ENCODE measurements around the gene CCNY. TPM values are rescaled to one million over a fixed set of nuclear protein-coding genes. Genes with fewer than 3 reads are reported as not detected.
A peak's percentile ranks its signal among the peaks of the same experiment; 100 is the strongest.

CCNY gene
- total RNA-seq, 2 donors from 2014 or later: 60.5 to 65.9 TPM

DNA sequence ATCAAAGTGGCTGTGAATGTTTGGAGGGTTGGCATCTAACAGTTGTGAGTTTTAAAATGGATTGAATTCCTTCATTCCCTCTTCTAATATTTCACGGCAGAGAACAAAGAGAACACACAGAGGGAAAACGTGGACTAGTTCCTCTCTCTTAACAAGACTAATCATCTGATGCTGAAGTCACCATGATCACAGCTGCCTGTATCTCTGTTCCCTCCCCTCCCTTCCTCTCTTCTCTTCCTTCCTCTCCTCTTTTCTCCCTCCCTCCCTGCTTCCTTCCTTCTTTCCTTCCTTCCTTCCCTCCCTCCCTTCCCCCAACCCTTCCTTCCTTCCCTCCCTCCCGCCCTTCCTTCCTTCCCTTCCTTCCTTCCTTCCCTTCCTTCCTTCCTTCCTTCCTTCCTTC, 258.8 kb downstream of the CCNY start:
- H3K27me3 ChIP-seq (ENCODE audit: control insufficient read depth, insufficient read depth, low read length, poor library complexity, severe bottlenecking): no peaks in the 10 kb centered on the region
- H3K9me3 ChIP-seq (ENCODE audit: control insufficient read depth, low read length): peaks cover 10% of the 10 kb centered on the region
- DNase-seq: peak; percentile 25
- Mint-ChIP-seq H3K27me3 (ENCODE audit: insufficient read depth) (peaks cover 1% of the 10 kb centered on the region), H3K27ac (no peak overlapping the region), H3K9me3 (peaks cover 12% of the 10 kb centered on the region), H3K4me1 (peaks cover 13% of the 10 kb centered on the region), H3K36me3 (ENCODE audit: low read depth) (no peaks in the 10 kb centered on the region), H3K4me3 (no peak overlapping the region)
- TF ChIP-seq, protein P1, sequence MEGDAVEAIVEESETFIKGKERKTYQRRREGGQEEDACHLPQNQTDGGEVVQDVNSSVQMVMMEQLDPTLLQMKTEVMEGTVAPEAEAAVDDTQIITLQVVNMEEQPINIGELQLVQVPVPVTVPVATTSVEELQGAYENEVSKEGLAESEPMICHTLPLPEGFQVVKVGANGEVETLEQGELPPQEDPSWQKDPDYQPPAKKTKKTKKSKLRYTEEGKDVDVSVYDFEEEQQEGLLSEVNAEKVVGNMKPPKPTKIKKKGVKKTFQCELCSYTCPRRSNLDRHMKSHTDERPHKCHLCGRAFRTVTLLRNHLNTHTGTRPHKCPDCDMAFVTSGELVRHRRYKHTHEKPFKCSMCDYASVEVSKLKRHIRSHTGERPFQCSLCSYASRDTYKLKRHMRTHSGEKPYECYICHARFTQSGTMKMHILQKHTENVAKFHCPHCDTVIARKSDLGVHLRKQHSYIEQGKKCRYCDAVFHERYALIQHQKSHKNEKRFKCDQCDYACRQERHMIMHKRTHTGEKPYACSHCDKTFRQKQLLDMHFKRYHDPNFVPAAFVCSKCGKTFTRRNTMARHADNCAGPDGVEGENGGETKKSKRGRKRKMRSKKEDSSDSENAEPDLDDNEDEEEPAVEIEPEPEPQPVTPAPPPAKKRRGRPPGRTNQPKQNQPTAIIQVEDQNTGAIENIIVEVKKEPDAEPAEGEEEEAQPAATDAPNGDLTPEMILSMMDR (conservative IDR thresholded peaks at IDR 0.05): no peak
- H3K4me3 ChIP-seq (ENCODE audit: low read length): no peak overlapping the region
- H3K27ac ChIP-seq (ENCODE audit: low read depth, low read length): no peak overlapping the region
- no peaks in the 10 kb centered on the region for H3K36me3 ChIP-seq (ENCODE audit: control insufficient read depth, insufficient read depth, low read length)
- H3K9ac ChIP-seq (ENCODE audit: extremely low read depth, low read length, poor library complexity, severe bottlenecking): no peak overlapping the region
- no peaks in the 10 kb centered on the region for H3K4me1 ChIP-seq (ENCODE audit: control insufficient read depth, insufficient read depth, low read length)
- WGBS, 2 experiments (ENCODE audit: insufficient coverage in 1 of 2, insufficient read length in 1 of 2): 55 to 62% methylated on average over 2 of the region's 3 CpGs

DNA sequence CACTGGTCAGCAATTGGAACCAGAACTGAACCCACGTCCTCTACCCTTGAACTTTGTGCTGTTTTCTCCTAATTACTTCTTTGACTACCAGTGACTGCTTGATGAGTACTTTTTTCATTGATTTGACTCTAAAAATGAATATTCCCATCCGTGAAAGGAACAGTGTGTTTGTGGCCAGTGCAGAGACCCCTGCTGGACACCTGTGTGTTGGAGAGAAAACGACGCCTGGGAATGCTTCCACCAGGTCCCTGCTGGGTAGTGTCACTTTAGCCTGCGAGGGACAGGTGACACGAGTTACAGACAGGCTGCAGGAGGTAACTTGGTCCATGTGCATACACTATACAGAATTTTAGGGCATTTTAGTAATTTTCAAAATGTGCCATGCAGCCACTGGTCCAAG, 262.1 kb downstream of the CCNY start:
- WGBS, 2 experiments (ENCODE audit: insufficient coverage in 1 of 2, insufficient read length in 1 of 2): 64 to 65% methylated on average over 6 of the region's 6 CpGs
- H3K4me3 ChIP-seq (ENCODE audit: low read length): no peak overlapping the region
- H3K9ac ChIP-seq (ENCODE audit: extremely low read depth, low read length, poor library complexity, severe bottlenecking): no peak overlapping the region

DNA sequence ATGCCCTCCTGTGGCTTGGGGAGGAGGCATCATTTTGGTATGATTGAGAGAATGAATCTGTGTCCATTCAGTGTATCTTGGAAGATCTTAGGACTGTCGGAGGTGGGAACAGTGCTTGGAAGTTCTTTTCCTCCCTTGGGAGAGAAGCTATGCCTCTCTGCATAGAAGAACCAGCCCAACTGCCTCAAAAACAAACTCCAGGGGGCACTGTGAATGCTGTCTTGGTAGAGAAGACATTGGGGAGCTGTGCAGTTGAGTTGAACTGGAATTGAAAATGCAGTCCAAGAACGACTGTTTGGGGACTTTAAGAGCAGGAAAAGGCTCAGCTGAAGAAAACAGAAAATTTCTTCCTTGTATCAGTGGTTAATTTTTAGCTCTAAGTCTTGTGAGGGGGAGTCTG, 263.9 kb downstream of the CCNY start:
- peaks cover 3% of the 10 kb centered on the region for H3K9me3 Mint-ChIP-seq

More for the DNA sequence above, 262.1 kb downstream of the CCNY start:
- Mint-ChIP-seq H3K27me3 (ENCODE audit: insufficient read depth) (peaks cover 2% of the 10 kb centered on the region), H3K36me3 (ENCODE audit: low read depth) (no peaks in the 10 kb centered on the region), H3K9me3 (peaks cover 3% of the 10 kb centered on the region), H3K4me1 (peaks cover 13% of the 10 kb centered on the region), H3K27ac (no peak overlapping the region), H3K4me3 (no peak overlapping the region)
- Histone ChIP-seq H3K36me3 (ENCODE audit: control insufficient read depth, insufficient read depth, low read length) (no peaks in the 10 kb centered on the region), H3K4me1 (ENCODE audit: control insufficient read depth, insufficient read depth, low read length) (no peaks in the 10 kb centered on the region), H3K9me3 (ENCODE audit: control insufficient read depth, low read length) (peaks cover 11% of the 10 kb centered on the region), H3K27me3 (ENCODE audit: control insufficient read depth, insufficient read depth, low read length, poor library complexity, severe bottlenecking) (no peaks in the 10 kb centered on the region), H3K27ac (ENCODE audit: low read depth, low read length) (no peak overlapping the region)
- TF ChIP-seq, protein P1 (conservative IDR thresholded peaks at IDR 0.05): peak; percentile 74
- DNase-seq: peak; percentile 69

More for the DNA sequence above, 263.9 kb downstream of the CCNY start:
- TF ChIP-seq, protein P1 (conservative IDR thresholded peaks at IDR 0.05): peak; percentile 72
- Histone ChIP-seq H3K27me3 (ENCODE audit: control insufficient read depth, insufficient read depth, low read length, poor library complexity, severe bottlenecking) (no peaks in the 10 kb centered on the region), H3K27ac (ENCODE audit: low read depth, low read length) (no peak overlapping the region), H3K9me3 (ENCODE audit: control insufficient read depth, low read length) (peaks cover 11% of the 10 kb centered on the region), H3K4me3 (ENCODE audit: low read length) (no peak overlapping the region), H3K9ac (ENCODE audit: extremely low read depth, low read length, poor library complexity, severe bottlenecking) (no peak overlapping the region), H3K36me3 (ENCODE audit: control insufficient read depth, insufficient read depth, low read length) (no peaks in the 10 kb centered on the region), H3K4me1 (ENCODE audit: control insufficient read depth, insufficient read depth, low read length) (peaks cover 5% of the 10 kb centered on the region)
- Mint-ChIP-seq H3K27me3 (ENCODE audit: insufficient read depth) (peaks cover 2% of the 10 kb centered on the region), H3K4me3 (no peak overlapping the region), H3K4me1 (peaks cover 9% of the 10 kb centered on the region), H3K27ac (no peak overlapping the region), H3K36me3 (ENCODE audit: low read depth) (no peaks in the 10 kb centered on the region)
- 60 to 85% methylated on average over 1 to 2 of the region's 2 CpGs for WGBS, 2 experiments (ENCODE audit: insufficient coverage in 1 of 2, insufficient read length in 1 of 2)
- DNase-seq: peak; percentile 59
